GM18909 (cell line): ENCODE results near the gene ORAI1.
"Not testable (repeated sequence)": the region's sequence is repeated elsewhere in the genome, so short reads cannot be mapped to it uniquely, and the experiment has no call there.

Source experiments
- ATAC-seq: cut with Tn5 transposase; IDR thresholded peaks from one replicate; pipeline ENCODE4 v1.9.1; 2021; ENCODE audit warnings: mild to moderate bottlenecking; ENCODE audit not compliant: unreplicated experiment, poor library complexity

Gene ORAI1

DNA sequence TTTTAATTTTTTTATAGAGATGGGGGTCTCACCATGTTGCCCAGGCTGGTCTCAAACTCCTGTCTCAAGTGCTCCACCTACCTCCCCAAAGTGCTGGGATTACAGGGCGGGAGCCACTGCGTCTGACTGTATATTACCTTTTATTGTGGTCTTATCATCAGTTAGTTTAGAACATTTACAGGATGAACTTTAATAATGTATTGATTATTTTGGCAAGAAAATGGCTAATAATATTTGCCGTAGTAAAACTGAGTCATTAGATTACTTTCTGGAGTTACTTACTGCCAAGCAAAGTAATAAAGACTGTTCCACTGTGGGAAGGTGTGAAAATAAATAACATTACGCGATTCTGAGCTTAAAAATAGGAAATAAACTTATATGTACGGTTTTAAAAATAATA lies 23.6 kb upstream of the ORAI1 start:
- ATAC-seq = no peak

DNA sequence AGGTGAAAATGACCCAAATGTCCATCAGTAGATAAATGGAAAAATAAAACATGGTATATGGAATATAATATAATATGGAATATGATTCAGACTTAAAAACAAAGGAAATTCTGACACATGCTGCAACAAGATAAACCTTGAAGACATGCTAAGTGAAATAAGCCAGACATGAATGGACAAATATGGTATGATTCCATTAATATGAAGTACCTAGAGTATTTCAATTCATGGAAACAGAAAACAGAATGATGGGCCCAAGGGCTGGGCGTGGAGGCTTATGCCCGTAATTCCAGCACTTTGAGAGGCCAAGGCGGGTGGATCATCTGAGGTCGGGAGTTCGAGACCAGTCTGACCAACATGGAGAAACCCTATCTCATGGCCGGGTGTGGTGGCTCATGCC lies 22.7 kb upstream of the ORAI1 start:
- no peak for ATAC-seq

DNA sequence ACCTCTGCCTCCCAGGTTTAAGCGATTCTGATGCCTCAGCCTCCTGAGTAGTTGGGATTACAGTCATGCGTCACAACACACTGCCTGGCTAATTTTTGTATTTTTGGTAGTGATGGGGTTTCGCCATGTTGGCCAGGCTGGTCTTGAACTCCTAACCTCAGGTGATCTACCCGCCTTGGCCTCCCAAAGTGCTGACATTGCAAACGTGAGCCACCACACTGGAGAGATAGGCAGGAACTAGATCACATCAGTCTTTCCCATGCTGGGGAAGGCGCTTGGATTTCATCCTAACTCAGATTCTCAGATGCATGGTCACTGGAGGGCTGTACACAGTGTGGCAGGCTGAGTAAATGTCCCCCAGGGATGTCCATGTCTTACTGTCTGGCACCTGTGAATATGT lies 18.0 kb upstream of the ORAI1 start:
- ATAC-seq = no peak

DNA sequence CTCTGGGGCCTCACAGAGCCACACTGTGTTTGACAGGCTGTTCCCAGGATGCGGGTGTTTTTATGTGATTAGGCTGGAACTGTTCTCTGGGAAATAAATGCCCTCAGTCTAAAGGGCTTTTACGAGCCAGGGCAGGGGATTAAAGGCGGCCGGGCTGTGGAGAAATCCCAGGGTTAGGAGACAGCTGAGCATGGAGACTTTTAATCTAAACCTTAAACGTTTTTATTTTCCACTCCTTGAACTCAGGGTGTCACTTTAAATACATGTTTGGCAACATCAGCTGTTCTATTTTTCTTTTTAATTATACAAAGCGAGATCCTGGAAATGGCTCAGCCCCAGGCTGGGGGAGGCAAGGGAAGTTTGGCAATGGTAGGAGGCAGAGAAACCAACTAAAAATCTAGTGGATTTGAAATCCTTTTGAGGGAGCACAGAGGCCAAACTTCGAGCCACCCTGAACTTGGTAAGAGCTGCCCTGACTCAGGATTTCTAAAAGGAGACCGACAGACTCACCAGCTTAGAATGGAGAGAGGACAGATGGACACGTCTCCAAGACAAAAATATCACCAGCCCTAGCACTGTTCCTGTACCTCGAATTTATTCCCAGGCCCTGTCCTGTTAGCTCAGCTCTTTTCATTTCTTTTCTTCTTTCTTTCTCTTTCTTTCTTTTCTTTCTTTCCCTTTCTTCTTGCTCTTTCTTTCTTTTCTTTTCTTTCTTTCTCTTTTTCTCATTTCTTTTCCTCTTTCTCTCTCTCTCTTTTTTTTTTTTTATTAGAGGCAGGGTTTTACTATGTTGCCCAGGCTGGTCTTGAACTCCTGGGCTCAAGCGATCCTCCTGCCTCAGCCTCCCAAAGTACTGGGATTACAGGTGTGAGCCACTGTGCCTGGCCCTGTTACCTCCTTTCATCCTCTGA lies 15.8 kb upstream of the ORAI1 start:
- ATAC-seq = no peak

DNA sequence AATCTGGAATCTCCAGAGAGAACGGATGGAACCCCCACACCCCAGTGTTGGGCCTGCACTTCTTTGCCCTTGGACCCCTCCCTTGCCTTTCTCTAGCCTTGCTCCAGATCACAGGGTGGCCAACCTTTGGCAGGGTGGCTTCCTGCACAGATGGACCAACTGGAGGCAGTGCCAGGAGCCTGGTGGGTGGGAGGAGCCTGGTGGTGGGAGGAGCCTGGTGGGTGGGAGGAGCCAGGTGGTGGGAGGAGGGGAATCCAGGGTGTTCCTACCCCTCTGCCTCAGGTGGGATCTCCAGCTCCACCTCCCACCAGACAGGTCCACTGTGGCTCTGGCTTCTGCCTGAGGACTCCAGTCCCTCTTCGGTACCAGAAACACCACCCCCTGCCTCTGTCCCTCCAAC lies 15.0 kb upstream of the ORAI1 start:
- ATAC-seq = no peak

DNA sequence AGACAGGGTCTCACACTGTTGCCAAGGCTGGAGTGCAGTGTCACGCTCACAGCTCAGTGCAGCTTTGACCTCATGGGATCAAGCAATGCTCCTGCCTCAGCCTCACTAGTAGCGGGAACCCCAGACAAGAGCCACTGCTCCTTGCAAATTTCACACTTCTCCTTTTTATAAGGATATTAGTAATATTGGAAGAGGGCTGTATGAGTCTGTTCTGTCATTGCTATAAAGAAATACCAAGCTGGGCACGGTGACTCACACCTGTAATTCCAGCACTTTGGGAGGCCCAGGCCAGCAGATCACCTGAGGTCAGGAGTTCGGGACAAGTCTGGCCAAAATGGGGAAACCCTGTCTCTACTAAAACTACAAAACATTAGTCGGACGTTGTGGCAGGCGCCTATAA lies 12.9 kb upstream of the ORAI1 start:
- no peak for ATAC-seq

DNA sequence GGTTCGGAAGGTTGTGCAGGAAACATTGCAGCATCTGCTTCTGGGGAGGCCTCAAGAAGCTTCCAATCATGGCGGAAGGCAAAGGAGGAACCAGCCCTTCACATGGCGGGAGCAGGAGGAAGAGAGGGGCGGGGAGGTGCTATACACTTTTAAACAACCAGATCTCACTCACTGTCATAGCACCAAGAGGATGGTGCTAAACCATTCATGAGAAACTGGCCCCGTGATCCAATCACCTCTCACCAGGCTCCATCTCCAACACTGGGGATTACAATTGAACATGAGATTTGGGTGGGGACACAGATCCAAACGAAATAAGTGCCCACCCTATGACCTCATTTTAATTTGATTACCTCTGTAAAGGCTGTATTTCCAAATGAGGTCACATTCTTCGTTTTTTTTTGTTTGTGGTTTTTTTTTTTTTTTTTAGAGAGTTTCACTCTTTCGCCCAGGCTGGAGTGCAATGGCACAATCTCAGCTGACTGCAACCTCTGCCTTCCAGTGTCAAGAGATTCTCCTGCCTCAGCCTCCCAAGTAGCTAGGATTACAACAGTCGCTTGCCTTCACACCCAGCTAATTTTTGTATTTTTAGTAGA lies 11.4 kb upstream of the ORAI1 start:
- ATAC-seq = no peak

DNA sequence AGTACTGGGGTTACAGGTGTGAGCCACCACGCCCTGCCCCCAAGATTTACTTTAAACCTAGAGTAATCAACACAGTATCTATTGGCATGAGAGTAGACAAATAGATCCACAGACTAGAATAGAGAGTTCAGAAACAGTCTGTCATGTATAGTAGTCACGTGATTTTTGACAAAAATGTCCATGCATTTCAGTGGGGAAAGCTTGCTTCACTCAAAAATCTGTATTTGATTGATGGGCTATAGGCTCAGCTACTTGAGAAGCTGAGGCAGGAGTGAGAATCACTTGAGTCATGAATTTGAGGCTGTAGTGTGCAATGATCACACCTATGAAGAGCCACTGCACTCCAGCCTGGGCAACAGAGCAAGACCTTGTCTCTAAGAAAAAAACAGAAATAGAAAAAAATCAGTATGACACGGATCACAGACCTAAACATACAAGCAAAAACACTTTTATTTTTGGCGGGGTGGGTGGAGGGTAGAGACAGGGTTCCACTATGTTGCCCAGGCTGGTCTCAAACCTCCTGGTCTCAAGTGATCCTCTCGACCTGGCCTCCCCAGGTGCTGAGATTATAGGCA lies 7.6 kb upstream of the ORAI1 start:
- ATAC-seq = no peak

DNA sequence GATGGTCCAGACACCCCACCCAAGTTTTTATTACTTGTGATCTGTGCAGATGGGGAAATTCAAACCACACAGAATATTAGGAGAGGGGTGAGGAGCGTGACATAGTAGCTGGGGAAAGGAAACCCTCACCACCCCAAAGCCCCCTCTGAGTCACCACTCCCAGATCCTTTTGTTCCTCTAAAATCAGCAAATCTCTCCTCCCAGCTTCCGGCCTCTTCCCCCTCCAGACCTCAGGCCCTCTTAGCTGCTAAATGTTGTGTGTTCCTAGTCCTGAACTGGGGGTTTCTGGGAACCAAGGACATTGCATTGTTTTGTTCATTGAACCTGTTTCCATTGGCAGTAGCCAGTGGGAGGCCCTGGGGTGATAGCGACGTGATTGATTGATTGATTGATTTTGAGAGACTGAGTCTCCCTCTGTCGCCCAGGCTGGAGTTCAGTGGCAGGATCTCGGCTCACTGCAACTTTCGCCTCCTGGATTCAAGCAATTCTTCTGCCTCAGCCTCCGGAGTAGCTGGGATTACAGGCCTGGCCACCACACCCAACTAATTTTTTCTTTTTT lies 5.9 kb upstream of the ORAI1 start:
- ATAC-seq = no peak

DNA sequence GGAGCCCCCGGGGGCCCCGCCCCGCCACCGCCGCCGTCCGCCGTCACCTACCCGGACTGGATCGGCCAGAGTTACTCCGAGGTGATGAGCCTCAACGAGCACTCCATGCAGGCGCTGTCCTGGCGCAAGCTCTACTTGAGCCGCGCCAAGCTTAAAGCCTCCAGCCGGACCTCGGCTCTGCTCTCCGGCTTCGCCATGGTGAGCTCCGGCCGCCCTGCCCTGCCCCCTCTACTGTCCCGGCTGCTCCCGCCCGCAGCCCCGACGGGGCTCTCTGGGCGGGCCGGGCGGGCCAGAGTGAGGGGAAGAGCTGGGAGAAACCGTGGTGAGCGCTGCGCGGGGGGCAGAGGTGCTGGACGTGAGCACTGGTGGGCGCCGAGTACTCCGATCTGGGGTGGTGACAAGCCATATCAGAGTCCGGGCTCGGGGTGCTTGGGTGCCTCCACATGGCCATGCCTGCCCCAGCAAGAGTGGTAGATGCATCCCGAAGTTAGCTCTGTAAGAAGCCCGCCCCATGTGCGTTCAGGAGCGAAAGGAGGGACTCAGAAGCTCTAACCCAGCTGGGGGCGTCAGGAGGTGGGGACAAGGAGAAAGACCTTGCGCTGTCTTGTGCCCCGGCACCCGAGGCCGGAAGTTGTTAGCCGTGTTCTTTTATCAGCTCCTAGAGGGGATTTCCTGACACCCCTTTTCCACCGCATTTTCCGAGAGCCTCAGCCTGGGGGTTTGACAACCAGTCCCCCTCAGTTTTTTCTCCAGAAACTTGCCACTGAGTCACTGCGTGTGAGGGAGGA lies 717 bp downstream of the ORAI1 start:
- peak; percentile 33 for ATAC-seq

DNA sequence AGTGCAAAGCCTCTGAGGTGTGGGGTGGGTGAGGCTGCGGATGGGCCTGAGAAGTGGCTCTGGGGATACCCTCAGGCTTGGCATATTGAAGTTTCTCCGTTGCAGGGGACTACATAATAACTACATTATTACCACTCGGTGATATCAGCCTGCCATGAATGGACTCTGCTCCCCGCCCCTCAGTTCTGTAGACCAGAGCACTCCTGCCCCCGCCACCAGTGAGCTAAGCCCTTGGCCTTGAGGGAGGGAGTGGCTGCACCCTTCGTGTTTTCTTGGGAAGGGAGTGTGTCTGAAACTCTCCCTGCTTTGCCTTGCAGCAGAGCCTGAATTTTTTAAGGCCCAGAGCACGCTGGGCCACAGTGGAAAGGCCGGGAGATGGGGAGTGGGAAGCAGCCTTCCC lies 1.7 kb downstream of the ORAI1 start:
- ATAC-seq = no peak

DNA sequence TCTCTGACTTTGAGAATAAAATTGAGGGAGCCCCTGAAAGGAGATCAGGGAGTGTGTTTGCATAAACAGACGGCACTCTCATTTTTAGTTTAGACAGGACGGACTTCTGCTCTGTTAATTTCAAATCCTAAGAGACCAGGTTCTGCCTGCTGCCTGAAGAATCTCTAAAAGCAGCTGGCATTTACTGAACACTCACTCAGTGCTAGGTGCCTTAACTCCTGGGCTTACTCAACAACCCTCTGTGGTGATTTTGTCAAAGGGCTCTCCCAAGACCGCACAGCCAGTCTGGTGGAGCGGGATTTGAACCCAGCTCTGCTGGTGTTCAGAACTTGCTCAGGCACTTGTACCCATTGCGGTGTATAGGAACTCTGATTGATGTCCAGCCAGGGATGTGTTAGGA lies 2.2 kb downstream of the ORAI1 start:
- no peak for ATAC-seq

DNA sequence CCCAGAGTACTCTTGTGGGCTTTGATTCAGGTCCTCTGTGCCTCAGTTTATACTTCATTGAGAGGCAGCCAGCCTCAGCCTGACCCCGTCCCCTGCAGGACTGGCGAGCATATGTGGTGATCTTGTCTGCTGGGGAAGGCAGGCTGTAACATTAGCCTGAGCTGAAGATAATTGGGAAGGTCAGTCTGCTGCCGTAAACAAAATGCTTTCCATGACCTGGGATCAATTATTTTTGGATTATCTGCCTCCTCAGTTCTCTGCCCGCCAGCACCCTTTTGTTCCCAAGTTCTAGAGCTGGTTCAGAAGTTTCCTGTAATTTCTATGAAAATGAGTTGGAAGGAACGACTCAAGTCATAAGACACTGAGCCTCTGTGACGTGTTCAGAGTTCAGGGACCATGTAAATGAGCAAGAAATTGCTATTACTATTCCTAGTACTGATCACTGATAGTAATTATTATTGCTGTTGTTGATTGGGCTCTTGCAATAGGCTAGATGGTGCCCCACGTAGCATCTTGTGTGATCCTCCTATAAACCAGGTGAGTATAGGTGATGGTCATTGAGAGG lies 4.5 kb downstream of the ORAI1 start:
- no peak for ATAC-seq

DNA sequence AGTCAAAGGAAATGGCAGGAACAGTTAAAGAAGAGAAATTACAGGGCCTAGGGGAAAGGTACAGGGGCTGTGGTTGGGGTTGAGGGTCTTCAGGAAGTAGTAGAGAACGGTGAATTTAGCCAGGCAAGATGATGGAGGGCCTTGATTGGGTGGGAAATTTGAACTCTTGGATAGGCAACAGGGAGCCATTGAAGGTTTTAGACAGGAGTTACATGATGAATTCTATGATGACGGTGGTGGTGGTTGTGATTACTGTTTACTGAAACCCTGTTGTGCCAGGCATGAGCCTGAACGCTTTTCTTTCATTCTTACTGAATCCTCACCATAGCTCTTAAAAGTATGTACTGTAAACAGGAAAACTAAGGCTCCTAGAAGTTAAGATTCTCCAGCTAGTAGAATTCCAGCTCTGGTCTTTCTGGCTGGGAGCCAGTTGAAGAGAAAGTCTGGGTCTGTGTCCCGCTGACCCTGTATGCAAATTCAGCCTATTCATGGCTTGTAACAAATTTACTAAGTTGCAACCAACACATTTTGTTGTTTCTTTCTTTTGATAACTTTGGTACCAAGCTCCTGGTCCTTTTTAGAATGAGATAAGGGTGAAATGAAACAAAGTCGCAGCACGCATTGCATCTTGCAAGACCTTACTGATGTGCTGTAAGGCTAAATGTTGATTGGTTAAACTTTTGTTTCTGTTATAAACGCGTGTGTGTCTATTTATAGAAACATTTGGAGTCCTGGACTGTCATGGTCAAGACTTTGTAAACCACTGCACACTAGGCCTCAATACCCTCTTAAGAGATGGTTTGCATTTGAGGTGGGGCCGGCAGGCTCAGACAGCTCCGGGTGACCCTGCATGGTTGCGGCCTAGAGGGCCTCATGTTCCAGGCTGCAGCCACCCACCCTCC lies 6.0 kb downstream of the ORAI1 start:
- ATAC-seq = no peak

DNA sequence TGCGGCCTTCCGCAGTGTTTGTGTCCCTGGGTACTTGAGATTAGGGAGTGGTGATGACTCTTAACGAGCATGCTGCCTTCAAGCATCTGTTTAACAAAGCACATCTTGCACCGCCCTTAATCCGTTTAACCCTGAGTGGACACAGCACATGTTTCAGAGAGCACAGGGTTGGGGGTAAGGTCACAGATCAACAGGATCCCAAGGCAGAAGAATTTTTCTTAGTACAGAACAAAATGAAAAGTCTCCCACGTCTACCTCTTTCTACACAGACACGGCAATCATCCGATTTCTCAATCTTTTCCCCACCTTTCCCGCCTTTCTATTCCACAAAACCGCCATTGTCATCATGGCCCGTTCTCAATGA lies 7.5 kb downstream of the ORAI1 start:
- ATAC-seq = not testable (repeated sequence)

DNA sequence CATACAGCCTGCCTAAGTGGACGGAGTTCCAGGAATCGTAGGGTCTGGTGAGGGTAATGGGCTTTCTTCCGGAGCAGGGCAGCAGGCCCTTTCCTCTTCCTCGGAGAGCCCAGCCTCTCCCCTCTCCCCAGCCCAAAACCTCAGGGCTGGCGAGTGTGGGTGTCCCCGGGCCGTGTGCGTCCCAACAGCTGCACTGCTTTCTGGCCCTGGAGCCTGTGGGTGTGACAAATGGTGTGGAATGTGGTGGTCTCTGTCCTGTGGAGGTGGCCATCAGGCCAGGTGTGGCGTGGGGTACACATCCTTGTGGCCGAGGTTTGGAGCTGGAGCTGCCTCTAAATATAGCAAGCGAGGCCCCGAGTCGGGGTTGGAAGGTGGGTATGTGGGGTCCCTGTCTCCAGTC lies 8.5 kb downstream of the ORAI1 start:
- no peak for ATAC-seq

DNA sequence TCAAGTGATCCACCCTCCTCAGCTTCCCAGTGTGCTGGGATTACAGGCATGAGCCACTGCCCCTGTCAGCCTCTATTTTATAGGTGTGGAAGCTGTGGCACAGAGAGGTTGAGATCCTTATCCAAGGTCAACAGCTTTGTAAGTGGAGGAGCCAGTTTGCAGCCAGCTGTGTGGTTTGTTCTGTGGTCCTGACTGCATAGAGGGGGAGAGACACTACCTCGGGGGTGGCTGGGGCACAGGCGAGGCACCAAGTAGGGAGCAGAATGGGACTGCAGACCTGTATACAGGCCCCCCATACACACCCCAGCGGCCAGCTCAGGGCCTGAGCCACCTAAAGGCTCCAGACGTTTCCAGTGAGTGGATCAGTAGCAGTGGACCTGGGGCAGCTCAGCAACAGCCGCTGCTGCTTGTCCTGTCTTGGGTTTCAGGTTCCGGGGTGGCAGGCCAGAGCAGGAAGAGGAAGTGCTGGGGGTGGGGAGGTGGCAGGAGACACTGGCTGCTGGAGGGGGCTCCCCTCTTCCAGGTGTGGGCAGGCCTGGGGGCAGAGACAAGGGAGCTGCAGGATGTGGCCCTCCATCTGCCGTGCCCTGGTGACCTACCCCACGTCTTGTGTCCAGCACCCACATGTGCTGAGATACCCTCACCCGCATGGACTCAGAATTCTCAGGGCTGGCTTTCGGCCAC lies 11.0 kb downstream of the ORAI1 start:
- peak; percentile 63 for ATAC-seq

DNA sequence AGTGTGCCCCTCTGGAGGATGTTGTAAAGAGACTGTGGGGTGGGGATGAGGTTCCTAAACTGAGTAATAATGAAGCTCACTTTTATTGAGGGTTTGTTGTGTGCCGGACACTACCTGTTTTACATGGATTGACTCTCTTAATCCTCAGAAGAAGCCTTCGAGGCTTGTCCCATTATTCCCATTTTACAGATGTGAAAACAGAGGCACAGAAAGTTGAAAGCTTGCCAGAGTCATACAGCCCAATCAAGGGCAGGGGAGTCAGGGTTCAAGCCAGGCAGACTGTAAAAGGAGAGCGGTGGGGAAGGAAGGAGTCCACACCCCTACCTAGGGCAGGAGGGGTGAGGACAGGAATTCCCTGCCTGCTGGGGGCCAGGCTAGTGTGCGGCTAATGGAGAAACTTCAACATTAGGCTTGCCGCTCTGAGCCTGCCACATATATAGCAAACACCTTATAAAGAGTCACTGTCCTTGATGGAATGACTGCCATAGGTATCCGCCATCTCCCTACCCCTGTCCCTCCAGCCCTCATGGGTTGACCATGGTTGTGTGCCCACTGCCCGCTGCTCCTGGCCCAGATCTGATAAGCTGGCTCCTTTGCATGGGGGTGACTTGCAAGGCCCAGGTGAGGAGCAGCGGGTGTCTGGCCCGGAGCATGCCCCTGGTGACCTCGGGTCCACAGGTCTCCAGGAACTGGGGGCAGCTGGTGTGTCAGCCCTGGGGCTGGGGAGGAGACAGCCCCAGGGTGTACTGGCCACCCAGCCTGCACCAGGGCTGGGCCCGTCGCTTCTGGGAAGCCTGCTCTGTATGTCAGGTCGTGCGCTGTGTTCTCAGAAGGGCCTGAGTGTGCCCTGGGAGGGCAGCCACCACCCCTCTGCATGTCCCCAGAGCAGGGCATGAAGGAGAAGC lies 12.2 kb downstream of the ORAI1 start:
- ATAC-seq = no peak
